ENCODE data around the gene NAA40.

DNA sequence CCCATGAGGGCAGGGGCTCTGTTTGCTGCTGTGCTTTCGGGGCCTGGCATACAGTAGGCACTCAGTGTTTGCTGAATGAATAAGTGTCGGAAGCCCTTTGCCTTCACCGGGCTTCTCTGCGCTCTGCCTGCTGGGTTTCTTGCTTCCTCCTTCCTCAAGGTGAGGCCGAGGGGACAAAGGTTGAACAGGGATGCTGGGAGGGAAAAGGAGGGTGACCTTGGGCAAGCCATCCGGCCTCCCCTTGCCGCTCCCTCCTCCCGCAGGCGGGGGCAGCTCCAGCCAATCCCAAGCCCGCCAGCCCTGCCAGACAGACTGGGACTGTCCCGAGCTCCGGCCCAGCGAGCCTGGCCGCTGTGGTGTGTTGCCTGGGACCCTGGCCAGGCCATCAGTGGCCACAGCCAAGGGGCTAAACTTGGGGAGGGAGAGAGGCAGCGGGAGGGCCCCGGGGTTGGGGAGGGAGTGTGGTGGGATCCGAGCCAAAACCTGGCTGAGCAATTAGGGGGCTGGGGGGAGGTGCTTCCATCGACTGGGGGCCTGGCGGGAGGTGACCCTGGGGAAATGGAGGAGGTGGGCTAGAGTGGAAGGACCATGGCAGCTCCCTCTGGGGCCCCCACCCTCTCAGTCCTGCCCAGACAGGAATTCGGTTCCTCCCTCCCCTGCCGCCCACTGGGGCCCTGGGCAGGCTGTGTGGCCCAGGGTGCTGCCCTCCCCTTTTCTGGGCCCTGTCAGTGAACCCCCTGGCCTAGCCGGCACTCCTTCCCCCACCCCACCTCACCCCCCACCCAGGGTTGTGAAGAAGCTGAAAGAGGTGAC lies 18.5 kb upstream of the NAA40 start:
- TF ChIP-seq CTCF (IDR thresholded peaks at IDR 0.05; ENCODE audit: low read length) (no peak), EZH2 (optimal IDR thresholded peaks at IDR 0.05; ENCODE audit: low read depth, low read length) (no peak), EZH2phosphoT487 (IDR thresholded peaks at IDR 0.05; ENCODE audit: low read length) (no peak)
